Lower lobe of right lung (tissue), 2 donors: ENCODE results near the gene OR7G2. TPM values are rescaled to one million over a fixed set of nuclear protein-coding genes. Genes with fewer than 3 reads are reported as not detected.
"Not testable (repeated sequence)": the region's sequence is repeated elsewhere in the genome, so short reads cannot be mapped to it uniquely, and the experiment has no call there.

ENCODE experiments used
- ATAC-seq, 2 donors: fragments of 200-7000 bp; cut with Tn5 transposase; one replicate each; pipeline ENCODE4 v1.9.1; 2020 to 2022; ENCODE audit warnings: mild to moderate bottlenecking in 2 of 2, moderate library complexity in 2 of 2
- DNase-seq: peaks from one replicate; pipeline ENCODE4 v3.0.0-alpha.2; 2020
- H3K27ac ChIP-seq: fragments of 200-600 bp; one replicate; pipeline ENCODE4 v1.8.0; 2022
- H3K27me3 ChIP-seq: fragments of 200-600 bp; one replicate; pipeline ENCODE4 v1.8.0; 2022; ENCODE audit warnings: low read depth
- H3K36me3 ChIP-seq: fragments of 200-600 bp; one replicate; pipeline ENCODE4 v1.8.0; 2022; ENCODE audit warnings: mild to moderate bottlenecking
- H3K4me1 ChIP-seq: fragments of 200-600 bp; one replicate; pipeline ENCODE4 v1.8.0; 2022
- H3K4me3 ChIP-seq: fragments of 200-600 bp; one replicate; pipeline ENCODE4 v1.8.0; 2022; ENCODE audit warnings: mild to moderate bottlenecking
- H3K9me3 ChIP-seq: fragments of 200-600 bp; one replicate; pipeline ENCODE4 v1.8.0; 2022
- intact Hi-C: fragments of 100-400 bp; cut with DNase I; formaldehyde crosslinking; loops from one replicate; pipeline ENCODE4 v1.11.0; 2022
- total RNA-seq: library from RNA; stranded (reverse); fragmentation: NEBNext Ultra II Directional; extraction: Animal tissue kit (Norgen Biotek cat#: 25700); gene quantifications from one replicate; pipeline ENCODE4 v1.2.1, GENCODE V29; 2021
- TF ChIP-seq, protein P1 (sequence below): fragments of 200-600 bp; IDR thresholded peaks from one replicate; pipeline ENCODE4 v1.8.0; 2022; ENCODE audit warnings: antibody characterized with exemption, mild to moderate bottlenecking
- donor health status: DM: no; HTN: yes; CAD: no; lungs with severe emphysema.

OR7G2 gene
- total RNA-seq, 1 donor from 2014 or later: not detected

DNA sequence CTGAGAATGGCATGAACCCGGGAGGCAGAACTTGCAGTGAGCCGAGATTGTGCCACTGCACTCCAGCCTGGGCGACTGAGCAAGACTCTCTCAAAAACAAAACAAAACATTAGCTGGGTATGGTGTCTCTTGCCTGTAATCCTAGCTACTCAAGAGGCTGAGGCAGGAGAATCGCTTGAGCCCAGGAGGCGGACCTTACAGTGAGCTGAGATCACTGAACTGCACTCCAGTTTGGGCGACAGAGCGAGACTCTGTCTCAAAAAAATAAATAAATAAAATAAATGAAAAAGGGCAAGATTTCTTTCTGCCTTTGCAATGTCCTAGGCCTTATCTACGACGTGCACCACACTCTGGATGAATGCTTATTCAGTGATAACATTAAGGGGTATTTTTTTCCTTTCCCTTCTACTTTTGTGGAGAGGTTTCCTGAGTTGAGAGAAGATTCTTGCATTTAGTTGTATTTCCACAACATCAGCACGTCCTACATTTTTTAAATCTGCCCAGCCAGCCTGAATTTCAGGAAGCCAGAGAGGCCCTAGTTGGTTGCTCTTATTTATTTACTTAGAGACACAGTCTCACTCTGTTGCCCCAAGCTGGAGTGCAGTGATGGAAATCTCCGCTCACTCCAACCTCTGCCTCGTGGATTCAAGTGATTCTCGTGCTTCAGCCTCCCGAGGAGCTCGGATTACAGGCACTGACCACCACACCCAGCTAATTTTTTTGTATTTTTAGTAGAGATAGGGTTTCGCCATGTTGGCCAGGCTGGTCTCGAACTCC lies 46.5 kb downstream of the OR7G2 start:
- TF ChIP-seq, protein P1, sequence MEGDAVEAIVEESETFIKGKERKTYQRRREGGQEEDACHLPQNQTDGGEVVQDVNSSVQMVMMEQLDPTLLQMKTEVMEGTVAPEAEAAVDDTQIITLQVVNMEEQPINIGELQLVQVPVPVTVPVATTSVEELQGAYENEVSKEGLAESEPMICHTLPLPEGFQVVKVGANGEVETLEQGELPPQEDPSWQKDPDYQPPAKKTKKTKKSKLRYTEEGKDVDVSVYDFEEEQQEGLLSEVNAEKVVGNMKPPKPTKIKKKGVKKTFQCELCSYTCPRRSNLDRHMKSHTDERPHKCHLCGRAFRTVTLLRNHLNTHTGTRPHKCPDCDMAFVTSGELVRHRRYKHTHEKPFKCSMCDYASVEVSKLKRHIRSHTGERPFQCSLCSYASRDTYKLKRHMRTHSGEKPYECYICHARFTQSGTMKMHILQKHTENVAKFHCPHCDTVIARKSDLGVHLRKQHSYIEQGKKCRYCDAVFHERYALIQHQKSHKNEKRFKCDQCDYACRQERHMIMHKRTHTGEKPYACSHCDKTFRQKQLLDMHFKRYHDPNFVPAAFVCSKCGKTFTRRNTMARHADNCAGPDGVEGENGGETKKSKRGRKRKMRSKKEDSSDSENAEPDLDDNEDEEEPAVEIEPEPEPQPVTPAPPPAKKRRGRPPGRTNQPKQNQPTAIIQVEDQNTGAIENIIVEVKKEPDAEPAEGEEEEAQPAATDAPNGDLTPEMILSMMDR: no peak
- Histone ChIP-seq H3K27ac (no peak overlapping the region), H3K9me3 (no peaks in the 10 kb centered on the region), H3K4me1 (no peaks in the 10 kb centered on the region), H3K36me3 (no peaks in the 10 kb centered on the region), H3K4me3 (no peak overlapping the region), H3K27me3 (no peaks in the 10 kb centered on the region)
- intact Hi-C loops: no loop called here
- ATAC-seq (no peak), DNase-seq (no peak)

DNA sequence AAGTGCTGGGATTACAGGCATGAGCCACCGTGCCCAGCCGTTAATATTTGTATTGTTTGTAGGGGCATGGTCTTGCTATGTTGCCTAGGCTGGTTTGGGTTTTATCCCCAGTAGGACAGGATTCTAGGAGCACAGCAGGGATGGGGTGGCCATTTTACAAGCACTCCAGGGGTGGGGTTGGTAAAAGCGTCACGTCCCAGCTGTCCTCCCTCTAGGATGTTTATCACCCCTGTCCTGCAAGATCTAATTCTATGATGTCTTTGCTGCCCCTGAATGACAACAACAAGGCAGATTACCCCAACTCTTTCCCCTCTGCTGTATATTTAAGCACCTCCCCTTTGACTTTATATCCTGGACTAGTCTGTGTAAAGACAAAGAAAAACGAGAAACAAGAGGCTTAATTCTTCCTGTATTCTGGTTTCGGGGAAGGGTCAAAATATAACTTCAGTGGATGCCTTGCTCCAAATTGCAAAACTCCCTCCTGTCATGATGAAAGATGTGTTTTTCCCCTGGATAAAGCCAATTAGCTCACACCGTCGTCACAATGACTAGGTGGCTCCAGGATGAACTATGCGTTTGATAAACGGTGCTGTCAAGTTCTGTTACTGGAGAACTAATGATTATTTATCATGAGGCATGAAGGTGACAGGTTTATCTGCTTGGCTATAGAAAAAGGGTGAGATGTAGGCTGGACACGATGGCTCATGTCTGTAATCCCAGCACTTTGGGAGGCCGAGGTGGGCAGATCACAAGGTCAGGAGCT lies 48.2 kb downstream of the OR7G2 start:
- ATAC-seq: no peak
- no peak overlapping the region for H3K27ac ChIP-seq
- no peak overlapping the region for H3K4me3 ChIP-seq
- no peaks in the 10 kb centered on the region for H3K9me3 ChIP-seq
- intact Hi-C loops: no loop called here
- H3K36me3 ChIP-seq: no peaks in the 10 kb centered on the region
- TF ChIP-seq, protein P1: no peak
- DNase-seq: no peak
- no peaks in the 10 kb centered on the region for H3K27me3 ChIP-seq
- H3K4me1 ChIP-seq: no peaks in the 10 kb centered on the region

DNA sequence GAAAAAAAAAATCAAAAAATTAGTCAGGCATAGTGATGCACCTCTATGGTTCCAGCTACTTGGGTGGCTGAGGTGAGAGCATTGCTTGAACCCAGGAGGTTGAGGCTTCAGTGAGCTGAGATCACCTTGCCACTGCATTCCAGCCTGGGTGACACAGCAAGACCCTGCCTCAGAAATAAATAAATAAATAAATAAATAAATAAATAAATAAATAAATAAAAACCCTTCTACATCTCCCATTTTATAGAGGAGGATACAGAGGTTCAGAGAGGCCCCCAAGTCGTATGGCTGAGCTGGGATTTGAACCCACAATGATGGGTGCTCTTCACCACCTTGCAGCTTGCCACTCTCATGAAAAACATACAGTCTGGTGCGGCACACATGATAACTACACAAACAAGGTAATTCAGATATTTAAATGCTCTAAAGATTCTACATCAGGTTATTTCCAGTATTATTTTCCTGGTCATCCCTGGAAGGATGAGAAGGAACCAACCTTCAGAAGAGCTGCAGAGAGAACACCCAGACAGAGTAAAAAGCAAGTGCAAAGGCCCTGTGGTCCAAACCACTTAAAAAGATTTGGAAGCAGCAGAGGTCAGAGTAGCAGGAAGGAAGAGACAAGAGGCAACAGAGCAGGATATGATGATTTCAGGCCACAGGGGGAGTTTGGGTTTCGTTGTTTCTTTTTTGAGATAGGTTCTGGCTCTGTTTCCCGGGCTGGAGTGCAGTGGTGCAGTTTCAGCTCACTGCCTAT lies 49.6 kb downstream of the OR7G2 start:
- H3K27ac ChIP-seq: no peak overlapping the region
- intact Hi-C loops: no loop called here
- no peaks in the 10 kb centered on the region for H3K4me1 ChIP-seq
- no peaks in the 10 kb centered on the region for H3K9me3 ChIP-seq
- TF ChIP-seq, protein P1: no peak
- no peak for ATAC-seq
- H3K36me3 ChIP-seq: no peaks in the 10 kb centered on the region
- no peaks in the 10 kb centered on the region for H3K27me3 ChIP-seq
- no peak for DNase-seq
- no peak overlapping the region for H3K4me3 ChIP-seq

DNA sequence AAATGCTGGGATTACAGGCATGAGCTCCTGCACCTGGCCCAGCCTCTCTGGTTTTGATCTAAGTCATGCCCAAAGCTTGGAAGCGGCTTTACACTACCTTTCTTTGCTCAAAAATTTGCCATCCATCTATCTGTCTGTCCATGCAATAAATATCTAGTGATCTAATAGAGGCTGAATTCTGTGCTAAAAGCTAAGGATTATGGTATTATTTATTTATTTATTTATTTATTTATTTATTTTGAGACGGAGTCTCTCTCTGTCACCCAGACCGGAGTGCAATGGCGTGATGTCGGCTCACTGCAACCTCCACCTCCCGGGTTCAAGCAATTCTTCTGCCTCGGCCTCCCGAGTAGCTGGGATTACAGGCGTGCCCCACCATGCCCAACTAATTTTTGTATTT lies 51.1 kb downstream of the OR7G2 start:
- ATAC-seq, DNase-seq, H3K27me3 ChIP-seq, H3K36me3 ChIP-seq, H3K4me3 ChIP-seq, intact Hi-C loops, H3K9me3 ChIP-seq, H3K27ac ChIP-seq, H3K4me1 ChIP-seq: not testable (repeated sequence)

DNA sequence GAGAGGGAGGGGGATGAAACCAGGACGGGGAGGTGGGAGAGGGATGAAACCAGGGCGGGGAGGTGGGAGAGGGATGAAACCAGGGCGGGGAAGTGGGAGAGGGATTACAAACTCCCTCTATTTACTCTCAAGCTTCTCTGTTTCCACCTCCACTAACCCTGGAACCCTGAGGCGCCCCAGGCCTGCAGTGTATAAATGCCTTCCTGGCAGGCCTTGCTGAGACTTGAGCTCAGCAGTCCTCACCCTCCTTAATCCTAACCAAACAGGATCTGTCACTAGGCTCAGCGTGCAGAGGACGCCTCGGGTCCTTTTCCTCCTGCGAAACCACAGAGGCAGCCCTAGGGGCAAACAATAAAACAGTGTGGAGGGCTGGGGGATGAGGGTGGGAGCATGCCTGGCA lies 52.5 kb downstream of the OR7G2 start:
- Histone ChIP-seq H3K4me3 (no peak overlapping the region), H3K4me1 (no peaks in the 10 kb centered on the region), H3K27ac (no peak overlapping the region), H3K9me3 (no peaks in the 10 kb centered on the region), H3K27me3 (peaks cover 4% of the 10 kb centered on the region), H3K36me3 (no peaks in the 10 kb centered on the region)
- intact Hi-C loops: no loop called here
- DNase-seq (no peak), ATAC-seq (no peak)
- TF ChIP-seq, protein P1: no peak
